GM18519 (cell line): ENCODE results near the gene ZRANB1.

Source experiments
- ATAC-seq: cut with Tn5 transposase; IDR thresholded peaks from one replicate; pipeline ENCODE4 v1.9.1; 2021; ENCODE audit warnings: mild to moderate bottlenecking, moderate library complexity; ENCODE audit not compliant: unreplicated experiment, low FRiP score

ZRANB1 gene

GRCh38 chr10:124959564-124959963 is 17.6 kb downstream of the ZRANB1 start:
- no peak for ATAC-seq

GRCh38 chr10:124961248-124961570 is 19.3 kb downstream of the ZRANB1 start:
- no peak for ATAC-seq

DNA sequence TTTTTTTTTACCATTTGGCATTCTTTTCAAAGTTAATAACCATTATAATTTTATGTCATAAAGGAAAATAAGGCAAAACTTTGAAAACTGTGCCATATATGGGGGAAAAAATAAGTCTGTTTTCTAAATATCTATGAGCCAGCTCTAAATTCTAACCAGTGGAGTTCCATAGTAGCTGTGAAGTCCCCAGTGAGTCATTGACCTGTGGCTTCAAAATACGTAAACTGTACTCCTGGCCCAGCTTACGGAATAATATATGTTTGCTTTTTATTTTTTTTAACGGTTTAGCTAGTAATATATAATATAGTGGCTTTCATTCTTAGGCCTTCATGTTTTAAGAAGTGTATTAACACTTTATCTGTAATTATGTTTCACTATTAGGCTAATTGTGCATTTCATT is 20.5 kb downstream of the ZRANB1 start:
- ATAC-seq = no peak

DNA sequence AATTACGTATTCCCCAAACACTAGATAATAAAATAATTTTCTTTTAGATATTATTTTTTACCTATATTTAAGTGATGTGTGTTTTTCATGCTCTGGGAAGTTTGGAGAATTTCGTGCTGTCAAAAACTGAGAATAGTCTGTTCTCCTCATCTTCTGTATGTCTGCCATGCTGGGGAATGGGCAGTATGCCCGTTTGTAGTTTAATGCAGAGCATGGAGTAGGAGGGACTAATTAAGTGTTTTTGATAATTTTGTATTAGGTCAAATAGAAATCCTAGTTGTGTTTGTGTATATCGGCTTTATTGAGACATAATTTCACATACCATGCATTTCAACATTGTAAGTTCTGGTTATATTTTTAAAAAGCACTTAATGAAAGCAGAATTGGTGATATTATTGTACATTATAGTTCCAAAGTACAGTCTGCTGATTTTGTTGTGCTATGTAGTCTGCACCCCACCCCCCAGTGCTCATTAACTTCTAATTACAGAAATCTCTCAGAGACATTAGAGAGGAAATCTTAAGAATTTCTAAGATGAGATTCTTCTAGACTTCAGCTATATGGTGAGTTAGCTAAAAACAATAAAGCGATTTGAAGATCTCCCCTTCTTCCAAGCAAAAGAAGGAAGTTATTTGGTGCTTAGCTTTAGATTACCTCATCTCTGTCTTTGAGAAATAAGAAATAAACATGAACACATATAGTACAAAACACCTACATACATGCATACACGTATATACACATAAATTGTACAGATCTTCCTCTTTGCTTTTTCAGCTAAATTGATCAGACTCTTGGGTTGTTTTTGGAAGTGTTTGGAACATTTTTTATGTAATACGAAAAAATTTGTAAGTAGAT is 22.2 kb downstream of the ZRANB1 start:
- ATAC-seq = no peak

- ATAC-seq = no peak
Measured at GRCh38 chr10:124966008-124966407, 24.1 kb downstream of the ZRANB1 start.

- ATAC-seq = no peak
Measured at GRCh38 chr10:124967255-124967654, 25.3 kb downstream of the ZRANB1 start.

DNA sequence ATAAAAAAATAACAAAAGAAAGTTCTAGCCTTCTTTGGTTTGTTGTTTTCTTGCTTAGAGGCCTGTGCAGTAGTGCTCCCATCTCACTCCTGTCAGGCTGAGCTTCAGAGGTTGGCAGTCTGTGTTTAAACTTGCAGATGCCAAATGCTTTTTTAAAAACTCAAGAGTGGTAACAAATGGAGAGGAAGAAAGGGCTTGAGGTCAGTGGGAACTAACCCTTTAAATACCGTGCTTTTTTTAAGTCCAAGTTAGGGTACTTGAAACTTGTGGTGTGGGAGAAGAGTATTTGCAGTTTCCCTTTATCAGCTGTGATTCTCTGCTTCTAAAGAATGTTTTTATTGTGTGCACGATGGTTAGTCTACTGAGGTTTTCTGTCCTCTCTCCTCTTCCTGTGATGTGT is 29.4 kb downstream of the ZRANB1 start:
- no peak for ATAC-seq

GRCh38 chr10:124972637-124973036 is 30.7 kb downstream of the ZRANB1 start:
- no peak for ATAC-seq

DNA sequence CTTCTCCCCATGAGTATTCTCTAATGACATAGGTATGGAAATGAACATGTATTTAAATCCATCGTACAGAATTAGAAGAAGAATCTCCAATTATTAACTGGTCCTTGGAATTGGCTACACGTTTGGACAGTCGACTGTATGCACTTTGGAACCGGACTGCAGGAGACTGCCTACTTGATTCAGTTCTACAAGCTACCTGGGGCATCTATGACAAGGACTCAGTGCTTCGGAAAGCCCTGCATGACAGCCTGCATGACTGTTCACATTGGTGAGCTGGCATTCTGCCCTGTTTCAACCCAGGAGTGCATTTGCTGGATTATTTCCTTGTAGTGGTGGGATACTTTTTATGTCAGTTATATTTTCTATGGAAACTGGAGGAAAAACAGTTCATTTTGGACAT is 32.2 kb downstream of the ZRANB1 start:
- no peak for ATAC-seq

GRCh38 chr10:124975977-124976514 is 34.1 kb downstream of the ZRANB1 start:
- no peak for ATAC-seq

GRCh38 chr10:124977161-124977560 is 35.2 kb downstream of the ZRANB1 start:
- ATAC-seq = no peak

DNA sequence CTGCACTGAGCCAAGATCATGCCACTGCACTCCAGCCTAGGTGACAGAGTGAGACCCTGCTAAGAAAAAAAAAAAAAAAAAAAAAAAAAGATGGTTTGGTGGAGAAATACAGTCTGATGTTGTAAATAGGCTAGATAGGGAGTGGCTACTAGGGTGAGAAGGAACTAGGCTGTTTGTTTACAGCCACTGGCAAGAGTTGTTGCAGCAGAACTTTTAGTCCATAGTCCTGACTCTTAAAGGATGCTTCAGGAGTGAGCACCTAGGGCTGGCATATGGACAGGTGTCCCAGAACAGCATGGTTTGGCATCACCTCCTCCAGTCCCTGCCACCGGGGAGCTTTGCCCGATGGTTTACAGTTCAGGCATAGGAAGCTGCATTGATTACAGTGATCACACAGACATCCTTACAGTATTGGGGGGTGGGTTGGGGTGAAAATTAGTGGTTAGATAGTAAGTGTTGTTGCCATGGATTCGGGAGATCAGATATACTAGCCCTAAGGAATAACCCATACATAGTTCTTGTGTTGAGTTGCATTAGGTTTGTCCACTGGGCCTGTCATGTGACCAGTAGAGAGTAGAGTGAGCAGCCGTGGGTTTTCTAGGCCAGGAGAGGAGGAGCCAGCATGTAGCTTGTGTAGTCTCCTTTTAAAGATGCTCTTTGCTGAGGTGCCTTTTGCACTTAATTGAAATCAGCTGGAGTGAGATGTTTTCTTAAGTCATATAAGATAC is 35.9 kb downstream of the ZRANB1 start:
- ATAC-seq = no peak

GRCh38 chr10:124978376-124978725 is 36.4 kb downstream of the ZRANB1 start:
- ATAC-seq = no peak

DNA sequence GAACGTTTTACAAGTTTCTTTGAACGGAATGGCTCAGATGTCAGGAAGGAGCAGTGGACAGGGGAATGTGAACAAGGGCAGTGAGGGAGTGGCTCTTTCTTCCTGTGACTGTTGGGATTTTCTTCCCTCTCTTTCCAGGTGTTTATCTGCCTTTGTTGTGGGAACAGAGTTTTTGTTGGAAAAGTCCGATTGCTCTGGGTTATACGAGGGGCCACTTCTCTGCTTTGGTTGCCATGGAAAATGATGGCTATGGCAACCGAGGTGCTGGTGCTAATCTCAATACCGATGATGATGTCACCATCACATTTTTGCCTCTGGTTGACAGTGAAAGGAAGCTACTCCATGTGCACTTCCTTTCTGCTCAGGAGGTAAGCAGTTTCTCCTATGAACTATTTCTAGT is 41.4 kb downstream of the ZRANB1 start:
- no peak for ATAC-seq

- no peak for ATAC-seq
Measured at GRCh38 chr10:124984376-124984775, 42.5 kb downstream of the ZRANB1 start.

DNA sequence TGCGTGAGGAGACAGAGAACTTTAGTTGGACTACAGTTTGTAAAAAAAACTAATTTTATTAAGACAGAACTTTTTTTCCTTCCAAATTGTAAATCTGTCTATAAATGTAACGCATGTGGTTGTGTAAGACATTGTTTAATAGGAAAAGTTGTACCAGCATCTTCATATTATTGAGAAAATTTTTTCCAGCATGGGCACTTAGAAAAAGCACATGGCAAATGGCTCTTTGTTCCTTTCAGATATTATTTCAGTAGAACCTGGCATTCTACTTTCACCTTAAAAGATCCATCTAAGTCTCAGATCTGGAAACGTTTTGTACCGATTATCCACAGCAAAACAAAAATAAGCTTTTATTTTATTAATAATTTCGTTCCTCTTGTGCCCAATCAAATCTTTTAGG is 43.2 kb downstream of the ZRANB1 start:
- no peak for ATAC-seq

GRCh38 chr10:124987788-124988187 is 45.9 kb downstream of the ZRANB1 start:
- ATAC-seq = no peak

- peak; percentile 52 for ATAC-seq
Measured at GRCh38 chr10:124988753-124989152, 46.8 kb downstream of the ZRANB1 start.

GRCh38 chr10:124989526-124989925 is 47.6 kb downstream of the ZRANB1 start:
- ATAC-seq = no peak

DNA sequence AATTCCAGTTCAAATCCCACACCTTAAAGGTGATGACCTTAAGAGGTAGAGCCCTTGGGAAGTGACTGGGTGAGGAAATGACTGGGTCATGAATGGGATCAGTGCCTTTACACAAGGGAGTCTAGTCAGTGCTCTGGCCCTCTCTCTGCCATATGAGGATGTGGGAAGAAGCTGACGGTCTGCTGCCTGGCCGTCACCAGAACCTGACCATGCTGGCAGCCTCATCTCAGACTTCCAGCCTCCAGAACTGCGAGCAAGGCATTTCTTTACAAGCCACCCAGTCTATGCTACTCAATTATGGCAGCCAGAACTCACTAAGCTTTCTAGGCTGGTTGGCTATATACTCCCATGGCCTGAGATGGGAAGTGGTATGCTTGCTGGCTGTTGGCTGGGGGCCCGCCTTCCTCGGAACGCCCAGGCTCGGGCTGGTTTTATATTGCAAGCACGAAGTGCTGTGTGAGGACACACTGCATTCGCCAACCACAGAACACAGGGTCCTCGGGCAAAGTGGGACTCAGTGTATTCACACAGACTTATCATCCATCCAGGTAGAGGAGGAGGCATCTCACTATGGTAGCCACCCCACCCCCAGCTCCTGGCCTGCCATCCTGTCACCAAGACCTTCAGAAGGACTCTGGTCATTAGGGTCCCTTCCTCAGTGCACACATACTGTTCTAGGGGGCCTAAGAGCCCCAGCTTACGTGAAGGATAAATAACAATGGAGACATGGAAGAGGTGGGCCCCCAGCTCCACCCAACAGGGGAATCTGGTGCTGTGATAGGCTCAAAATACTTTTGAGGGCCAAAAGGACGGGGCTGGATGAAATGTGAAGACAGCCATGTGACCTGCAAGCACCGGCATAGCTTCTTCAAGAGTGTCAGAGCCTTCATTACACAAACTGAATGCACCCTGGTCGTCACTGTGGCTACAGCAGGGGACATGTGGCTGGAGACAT is 49.0 kb downstream of the ZRANB1 start:
- no peak for ATAC-seq

- ATAC-seq = no peak
Measured at GRCh38 chr10:124991835-124992234, 49.9 kb downstream of the ZRANB1 start.
